Stimulated activated CD8-positive, alpha-beta memory T cell treated with anti-CD3 and anti-CD28 coated beads, Interleukin-12 subunit alpha, Interleukin-12 subunit beta, amount 100 ng/mL, for 4 hours (primary cell): ENCODE results near the gene MTA3.
"Not testable (repeated sequence)": the region's sequence is repeated elsewhere in the genome, so short reads cannot be mapped to it uniquely, and the experiment has no call there.

Experiments
- DNase-seq: peaks from one replicate; pipeline ENCODE4 v3.0.0-alpha.2; 2020; ENCODE audit warnings: low read depth

Gene MTA3

GRCh38 chr2:42613281-42614064, 45.0 kb downstream of the MTA3 start:
- DNase-seq, result no peak

GRCh38 chr2:42614838-42615237, 46.4 kb downstream of the MTA3 start:
- no peak for DNase-seq

- DNase-seq, result no peak
Measured at GRCh38 chr2:42618116-42618515, 49.7 kb downstream of the MTA3 start.

DNA sequence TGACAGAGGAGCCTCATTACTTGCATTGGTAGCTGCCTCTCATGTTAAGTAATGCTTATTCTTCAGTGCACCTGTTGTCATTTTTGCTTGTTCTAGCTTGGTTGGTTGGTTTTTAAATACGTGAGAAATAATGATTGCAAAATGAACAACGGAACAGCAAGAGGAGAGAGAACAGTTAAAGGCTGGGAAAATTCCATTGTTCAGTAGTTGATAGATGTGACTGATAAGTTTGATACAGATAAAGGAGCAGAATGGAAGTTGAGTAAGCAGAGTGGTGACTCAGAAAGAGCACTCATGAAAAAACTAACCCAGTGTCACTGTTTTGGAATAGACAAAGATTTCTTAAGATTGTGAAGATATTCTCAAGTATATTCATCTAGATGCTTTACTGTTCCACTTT, 50.5 kb downstream of the MTA3 start:
- DNase-seq, result no peak

GRCh38 chr2:42621626-42622025, 53.2 kb downstream of the MTA3 start:
- not testable (repeated sequence) for DNase-seq

- DNase-seq, result no peak
Measured at GRCh38 chr2:42622943-42623676, 54.7 kb downstream of the MTA3 start.

- no peak for DNase-seq
Measured at GRCh38 chr2:42624047-42624446, 55.6 kb downstream of the MTA3 start.

GRCh38 chr2:42628024-42628423, 59.6 kb downstream of the MTA3 start:
- not testable (repeated sequence) for DNase-seq

GRCh38 chr2:42636934-42637333, 68.5 kb downstream of the MTA3 start:
- DNase-seq, result no peak

GRCh38 chr2:42638080-42638784, 69.8 kb downstream of the MTA3 start:
- no peak for DNase-seq

GRCh38 chr2:42639340-42640077, 71.1 kb downstream of the MTA3 start:
- no peak for DNase-seq

DNA sequence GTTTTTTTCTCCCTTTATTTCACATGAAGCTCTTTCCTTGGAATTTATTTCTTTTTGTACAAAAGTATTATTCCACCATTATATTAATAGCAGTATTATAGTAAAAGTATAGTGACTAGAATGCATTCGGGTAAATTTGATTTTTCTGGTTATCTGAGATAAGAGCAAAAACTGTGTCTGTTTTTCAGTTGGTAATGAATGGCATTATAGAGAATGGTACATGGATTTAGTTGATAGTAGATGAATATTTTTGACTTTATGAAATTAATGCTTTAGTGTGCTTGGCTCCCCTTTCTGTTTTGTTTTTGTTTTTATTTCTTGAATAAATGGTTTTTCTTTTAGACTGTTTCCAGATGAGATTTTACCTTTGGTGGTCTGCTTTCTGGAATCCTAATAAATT, 71.8 kb downstream of the MTA3 start:
- DNase-seq, result no peak

DNA sequence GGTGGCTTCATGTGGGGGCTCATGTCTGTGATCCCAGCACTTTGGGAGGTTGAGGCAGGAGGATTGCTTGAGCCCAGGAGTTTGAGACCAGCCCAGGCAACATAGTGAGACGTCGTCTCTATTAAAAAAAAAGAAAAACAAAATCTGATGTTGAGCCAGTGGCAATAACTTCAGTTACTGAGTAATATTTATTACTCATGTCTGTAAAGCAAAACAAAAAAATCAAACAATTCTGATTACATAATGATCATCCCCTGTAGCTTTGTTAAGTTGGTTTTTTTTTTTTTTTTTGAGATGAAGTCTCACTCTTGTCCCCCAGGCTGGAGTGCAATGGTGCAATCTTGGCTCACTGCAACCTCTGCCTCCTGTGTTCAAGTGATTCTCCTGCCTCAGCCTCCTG, 73.9 kb downstream of the MTA3 start:
- DNase-seq, result not testable (repeated sequence)

- DNase-seq, result no peak
Measured at GRCh38 chr2:42645551-42645950, 77.1 kb downstream of the MTA3 start.

- DNase-seq, result no peak
Measured at GRCh38 chr2:42648796-42649195, 80.4 kb downstream of the MTA3 start.

GRCh38 chr2:42651057-42651456, 82.6 kb downstream of the MTA3 start:
- no peak for DNase-seq

DNA sequence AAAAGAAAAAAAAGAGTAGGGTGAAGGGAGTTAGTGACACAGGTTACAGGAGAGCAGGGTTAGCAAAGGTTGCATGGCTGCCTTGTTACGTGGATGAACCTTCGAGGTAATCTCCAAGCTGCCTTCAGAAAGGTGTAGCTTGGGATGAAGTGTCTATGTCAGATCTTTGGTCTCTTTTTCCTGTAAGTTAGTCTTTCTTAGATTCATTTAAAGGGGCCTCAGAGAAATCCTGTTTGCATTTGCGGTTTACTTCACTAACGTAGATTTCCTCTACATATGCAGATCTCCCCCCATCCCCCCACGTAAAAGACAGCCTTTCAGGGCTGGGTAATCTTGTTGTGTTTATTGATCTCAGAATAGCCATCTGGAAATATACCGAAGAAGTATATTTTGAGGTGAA, 83.7 kb downstream of the MTA3 start:
- no peak for DNase-seq

DNA sequence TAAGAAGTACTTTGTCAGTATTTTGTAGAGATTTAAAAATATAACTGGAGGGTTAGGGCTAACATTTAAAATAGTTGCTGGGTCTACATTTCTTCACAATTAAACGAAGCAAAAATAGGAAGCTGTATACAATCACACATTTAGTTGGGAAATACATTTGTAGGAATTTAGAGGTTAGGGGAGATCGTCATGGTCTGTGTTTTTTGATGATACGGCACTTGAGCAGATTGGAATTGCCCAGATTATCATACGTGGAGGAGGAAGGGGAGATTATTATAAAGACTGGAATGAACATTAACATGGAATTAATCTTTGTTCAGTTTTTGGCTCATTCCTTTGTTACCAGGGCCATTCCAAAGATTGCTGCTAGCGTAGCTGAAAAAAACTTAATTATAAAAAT, 84.6 kb downstream of the MTA3 start:
- no peak for DNase-seq

DNA sequence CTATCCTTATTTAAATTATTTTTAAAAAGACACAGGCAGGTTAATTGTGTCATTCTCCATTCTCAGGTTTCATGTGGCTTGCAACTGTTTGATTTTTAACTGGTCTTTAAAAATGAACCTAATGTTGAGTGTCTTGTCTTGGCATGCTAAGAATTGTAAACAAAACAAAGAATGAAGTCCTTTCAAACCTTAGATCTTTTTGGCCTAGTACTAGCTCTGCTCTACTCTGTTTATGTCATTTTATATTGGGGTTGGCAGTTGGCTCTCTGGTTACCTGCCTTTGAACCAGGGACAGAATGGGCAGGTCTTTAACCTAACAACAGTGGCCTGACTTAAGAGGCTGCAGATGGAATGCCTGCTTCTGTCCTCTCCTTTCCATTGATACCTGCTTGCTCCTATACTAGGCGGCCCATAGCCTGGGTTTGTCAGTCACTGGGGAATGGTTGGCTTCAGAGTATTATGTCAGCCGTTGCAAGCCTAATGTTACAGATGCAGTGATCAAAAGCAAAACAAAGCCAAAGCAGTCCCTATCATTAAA, 85.5 kb downstream of the MTA3 start:
- DNase-seq, result no peak

- DNase-seq, result no peak
Measured at GRCh38 chr2:42658306-42658705, 89.9 kb downstream of the MTA3 start.

DNA sequence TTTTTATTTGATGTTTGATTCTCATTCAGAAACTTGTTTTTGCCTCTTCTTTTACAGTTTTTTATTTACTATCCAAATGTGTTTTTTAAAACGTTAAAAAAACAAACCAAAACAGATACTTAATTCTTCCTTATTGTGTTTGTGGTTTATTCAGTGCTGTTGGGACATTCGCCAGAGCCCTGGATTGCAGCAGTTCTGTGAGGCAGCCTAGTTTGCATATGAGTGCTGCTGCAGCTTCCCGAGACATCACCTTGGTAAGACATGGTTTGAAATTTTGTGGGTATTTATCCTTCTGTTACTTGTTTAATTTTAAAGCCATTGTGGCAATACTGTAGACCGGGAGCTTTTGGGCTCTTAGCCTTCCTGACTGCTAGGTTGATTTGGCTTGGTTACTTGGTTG, 91.2 kb downstream of the MTA3 start:
- no peak for DNase-seq
